ENCODE results near the gene ALK.

The ALK gene

DNA sequence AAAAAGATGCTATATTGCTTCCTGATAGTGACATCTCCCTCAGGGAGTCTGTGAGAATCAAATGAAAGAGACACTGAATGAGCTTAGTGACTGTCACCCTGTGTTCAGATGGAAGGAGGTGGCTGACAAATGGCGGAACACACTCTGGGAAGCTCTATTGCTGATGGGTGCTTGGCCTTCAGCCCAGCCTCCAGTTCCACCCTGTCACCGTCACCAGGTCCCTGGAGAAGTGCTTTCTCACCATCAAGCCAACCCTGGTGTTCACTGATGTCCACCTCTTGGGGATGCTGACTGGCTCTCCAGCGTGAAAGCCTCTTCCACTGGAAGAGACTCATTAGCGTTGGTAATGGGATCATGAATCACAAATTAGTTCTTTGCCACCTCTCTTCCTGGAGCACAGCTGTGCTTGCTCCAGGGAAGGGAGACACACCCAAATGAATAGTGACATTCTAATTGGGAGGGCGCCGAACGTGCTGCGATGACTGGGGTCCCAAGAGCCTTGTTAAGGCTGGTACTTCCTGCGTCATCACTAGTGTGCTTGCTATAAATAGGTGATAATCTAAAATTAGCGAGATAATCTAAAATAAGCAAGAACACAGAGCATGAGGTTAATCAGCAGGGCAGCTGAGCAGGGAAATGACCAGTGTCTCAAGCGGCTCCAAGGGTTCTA lies 652.2 kb downstream of the ALK start:
- no peak overlapping the region for H2AFZ ChIP-seq (ENCODE audit: low read length)
- TF ChIP-seq, protein P1, sequence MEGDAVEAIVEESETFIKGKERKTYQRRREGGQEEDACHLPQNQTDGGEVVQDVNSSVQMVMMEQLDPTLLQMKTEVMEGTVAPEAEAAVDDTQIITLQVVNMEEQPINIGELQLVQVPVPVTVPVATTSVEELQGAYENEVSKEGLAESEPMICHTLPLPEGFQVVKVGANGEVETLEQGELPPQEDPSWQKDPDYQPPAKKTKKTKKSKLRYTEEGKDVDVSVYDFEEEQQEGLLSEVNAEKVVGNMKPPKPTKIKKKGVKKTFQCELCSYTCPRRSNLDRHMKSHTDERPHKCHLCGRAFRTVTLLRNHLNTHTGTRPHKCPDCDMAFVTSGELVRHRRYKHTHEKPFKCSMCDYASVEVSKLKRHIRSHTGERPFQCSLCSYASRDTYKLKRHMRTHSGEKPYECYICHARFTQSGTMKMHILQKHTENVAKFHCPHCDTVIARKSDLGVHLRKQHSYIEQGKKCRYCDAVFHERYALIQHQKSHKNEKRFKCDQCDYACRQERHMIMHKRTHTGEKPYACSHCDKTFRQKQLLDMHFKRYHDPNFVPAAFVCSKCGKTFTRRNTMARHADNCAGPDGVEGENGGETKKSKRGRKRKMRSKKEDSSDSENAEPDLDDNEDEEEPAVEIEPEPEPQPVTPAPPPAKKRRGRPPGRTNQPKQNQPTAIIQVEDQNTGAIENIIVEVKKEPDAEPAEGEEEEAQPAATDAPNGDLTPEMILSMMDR (IDR thresholded peaks at IDR 0.05; ENCODE audit: low read length), result no peak
- TF ChIP-seq EZH2phosphoT487 (IDR thresholded peaks at IDR 0.05; ENCODE audit: low read length), result no peak
- TF ChIP-seq EZH2 (optimal IDR thresholded peaks at IDR 0.05; ENCODE audit: low read depth, low read length), result no peak
- no peaks in the 10 kb centered on the region for H3K36me3 ChIP-seq (replicated peaks; ENCODE audit: insufficient read depth, low read length)
- DNase-seq, result no peak
- H3K27ac ChIP-seq (ENCODE audit: low read length), result no peak overlapping the region
- no peaks in the 10 kb centered on the region for H3F3A ChIP-seq (ENCODE audit: insufficient read depth, low read length)
- no peaks in the 10 kb centered on the region for H3K9me2 ChIP-seq (replicated peaks; ENCODE audit: insufficient read depth, low read length)
- no peaks in the 10 kb centered on the region for H3K4me1 ChIP-seq (ENCODE audit: low read length)
- no peak overlapping the region for H3K4me3 ChIP-seq (ENCODE audit: low read length)
- H3K79me2 ChIP-seq (ENCODE audit: low read length), result no peaks in the 10 kb centered on the region
- H4K20me1 ChIP-seq (ENCODE audit: insufficient read depth, low read length), result no peaks in the 10 kb centered on the region
- no peaks in the 10 kb centered on the region for H3K9me3 ChIP-seq (replicated peaks; ENCODE audit: insufficient read depth, low read length)
- H3K4me2 ChIP-seq (ENCODE audit: low read depth, low read length), result no peak overlapping the region
- H3K9ac ChIP-seq (ENCODE audit: low read length), result no peak overlapping the region
- no peaks in the 10 kb centered on the region for H3K27me3 ChIP-seq (replicated peaks; ENCODE audit: insufficient read depth, low read length)

DNA sequence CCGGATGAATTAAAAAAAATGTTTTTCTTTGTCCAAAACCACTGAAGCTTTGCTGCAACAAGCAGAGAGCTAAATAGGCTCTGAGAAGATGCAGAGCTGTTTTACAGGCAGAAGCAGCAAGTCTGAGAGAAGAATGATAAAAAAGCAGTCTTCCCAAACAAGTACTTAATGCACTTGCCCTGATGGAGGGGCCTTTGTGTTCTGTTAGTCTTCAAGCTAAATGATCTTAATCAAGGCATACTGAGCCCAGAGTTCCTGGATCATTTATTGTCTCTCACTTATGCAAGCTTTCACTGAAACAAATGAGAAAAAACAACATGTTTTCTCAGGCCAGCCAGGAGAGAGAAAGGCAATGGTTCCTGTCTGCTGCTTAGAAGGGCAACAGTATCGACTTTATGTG lies 653.7 kb downstream of the ALK start:
- TF ChIP-seq, protein P1 (IDR thresholded peaks at IDR 0.05; ENCODE audit: low read length), result no peak
- TF ChIP-seq EZH2 (optimal IDR thresholded peaks at IDR 0.05; ENCODE audit: low read depth, low read length) (no peak), EZH2phosphoT487 (IDR thresholded peaks at IDR 0.05; ENCODE audit: low read length) (no peak)
- DNase-seq, result no peak
- no peak overlapping the region for H3K27ac ChIP-seq (ENCODE audit: low read length)
- no peaks in the 10 kb centered on the region for H3K79me2 ChIP-seq (ENCODE audit: low read length)
- no peak overlapping the region for H3K9ac ChIP-seq (ENCODE audit: low read length)
- no peaks in the 10 kb centered on the region for H3K36me3 ChIP-seq (replicated peaks; ENCODE audit: insufficient read depth, low read length)
- H3K4me1 ChIP-seq (ENCODE audit: low read length), result no peaks in the 10 kb centered on the region
- no peak overlapping the region for H2AFZ ChIP-seq (ENCODE audit: low read length)
- H3K4me3 ChIP-seq (ENCODE audit: low read length), result no peak overlapping the region
- H3K27me3 ChIP-seq (replicated peaks; ENCODE audit: insufficient read depth, low read length), result no peaks in the 10 kb centered on the region
- H4K20me1 ChIP-seq (ENCODE audit: insufficient read depth, low read length), result no peaks in the 10 kb centered on the region
- no peaks in the 10 kb centered on the region for H3F3A ChIP-seq (ENCODE audit: insufficient read depth, low read length)
- H3K9me2 ChIP-seq (replicated peaks; ENCODE audit: insufficient read depth, low read length), result no peaks in the 10 kb centered on the region
- H3K9me3 ChIP-seq (replicated peaks; ENCODE audit: insufficient read depth, low read length), result no peaks in the 10 kb centered on the region
- no peak overlapping the region for H3K4me2 ChIP-seq (ENCODE audit: low read depth, low read length)

DNA sequence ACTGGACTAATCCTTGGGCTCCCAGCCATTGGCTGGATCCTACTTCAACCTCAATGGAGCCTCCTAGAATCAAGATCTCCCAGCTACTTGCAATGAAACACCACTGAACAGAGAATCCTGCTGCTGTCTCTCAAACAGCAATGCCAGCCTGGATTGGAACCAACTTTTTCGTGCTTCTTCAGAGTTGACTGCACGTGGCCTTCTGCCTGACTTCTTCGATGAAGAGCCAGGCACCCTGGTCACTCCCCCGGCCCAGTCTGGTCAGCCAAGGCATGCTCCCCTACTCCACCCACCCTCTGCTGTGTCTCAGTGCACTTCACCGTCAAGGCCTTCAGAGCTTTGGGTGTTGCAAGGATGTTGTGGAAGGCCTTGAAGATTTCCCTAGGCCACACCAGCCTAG lies 657.5 kb downstream of the ALK start:
- DNase-seq, result no peak
- H3K36me3 ChIP-seq (replicated peaks; ENCODE audit: insufficient read depth, low read length), result no peaks in the 10 kb centered on the region
- no peak overlapping the region for H3K4me3 ChIP-seq (ENCODE audit: low read length)

More for the DNA sequence above, 657.5 kb downstream of the ALK start:
- Histone ChIP-seq H3K9me3 (replicated peaks; ENCODE audit: insufficient read depth, low read length) (no peaks in the 10 kb centered on the region), H3K27ac (ENCODE audit: low read length) (no peak overlapping the region), H3K4me1 (ENCODE audit: low read length) (no peaks in the 10 kb centered on the region), H3K4me2 (ENCODE audit: low read depth, low read length) (no peak overlapping the region), H4K20me1 (ENCODE audit: insufficient read depth, low read length) (no peaks in the 10 kb centered on the region), H3K9me2 (replicated peaks; ENCODE audit: insufficient read depth, low read length) (no peaks in the 10 kb centered on the region), H2AFZ (ENCODE audit: low read length) (no peak overlapping the region), H3K79me2 (ENCODE audit: low read length) (no peaks in the 10 kb centered on the region), H3K27me3 (replicated peaks; ENCODE audit: insufficient read depth, low read length) (no peaks in the 10 kb centered on the region), H3F3A (ENCODE audit: insufficient read depth, low read length) (no peaks in the 10 kb centered on the region), H3K9ac (ENCODE audit: low read length) (no peak overlapping the region)
- TF ChIP-seq EZH2 (optimal IDR thresholded peaks at IDR 0.05; ENCODE audit: low read depth, low read length) (no peak), EZH2phosphoT487 (IDR thresholded peaks at IDR 0.05; ENCODE audit: low read length) (no peak)
- TF ChIP-seq, protein P1 (IDR thresholded peaks at IDR 0.05; ENCODE audit: low read length), result no peak
